HepG2 (cell line): ENCODE measurements around the gene TSC22D4. TPM values are rescaled to one million over a fixed set of nuclear protein-coding genes. Genes with fewer than 3 reads are reported as not detected.

Experiments used
- DPF2 ChIP-seq: sonication (generic); formaldehyde crosslinking; IDR thresholded peaks from 2 replicates; pipeline ENCODE4 v1.4.0; 2020; ENCODE audit warnings: mild to moderate bottlenecking, low read depth, missing genetic modification reagents, borderline replicate concordance
- EZH2 ChIP-seq: conservative IDR thresholded peaks from 2 replicates; pipeline ENCODE4 v1.6.1; 2012; ENCODE audit warnings: mild to moderate bottlenecking, low read depth, low read length, moderate library complexity
- FOXA1 ChIP-seq, 2 experiments: fragments of 450-650 bp in 1 of 2; sonication (generic) in 1 of 2; formaldehyde crosslinking in 1 of 2; IDR thresholded peaks; 2 replicates each; pipeline versions ENCODE4 v1.4.0 to v1.6.1; 2016 to 2020; ENCODE audit warnings: missing genetic modification reagents in 1 of 2
- JUND ChIP-seq: sonication (generic); formaldehyde crosslinking; IDR thresholded peaks from 2 replicates; pipeline ENCODE4 v1.8.0; 2022; ENCODE audit warnings: mild to moderate bottlenecking, missing genetic modification reagents
- MTF1 ChIP-seq: sonication (generic); formaldehyde crosslinking; IDR thresholded peaks from 2 replicates; pipeline ENCODE4 v1.5.0; 2020; ENCODE audit warnings: missing genetic modification reagents
- MXI1 ChIP-seq: IDR thresholded peaks from 3 replicates; pipeline ENCODE4 v1.6.1; 2012; ENCODE audit warnings: low read depth, low read length, inconsistent platforms, borderline replicate concordance
- RARG ChIP-seq: sonication (generic); formaldehyde crosslinking; IDR thresholded peaks from 2 replicates; pipeline ENCODE4 v1.4.0; 2020; ENCODE audit warnings: low read depth, mild to moderate bottlenecking, missing genetic modification reagents
- RFX1 ChIP-seq: fragments of 450-650 bp; IDR thresholded peaks from 2 replicates; pipeline ENCODE4 v1.6.1; 2017
- SP140L ChIP-seq: sonication (generic); formaldehyde crosslinking; IDR thresholded peaks from 2 replicates; pipeline ENCODE4 v1.4.0; 2020; ENCODE audit warnings: missing genetic modification reagents, borderline replicate concordance
- SYNCRIP ChIP-seq: fragments of 200-400 bp; formaldehyde crosslinking; IDR thresholded peaks from 2 replicates; pipeline ENCODE4 v1.6.1; 2018; ENCODE audit warnings: mild to moderate bottlenecking, low read depth, low read length; ENCODE audit not compliant: insufficient read depth
- U2AF2 ChIP-seq: fragments of 200-400 bp; formaldehyde crosslinking; IDR thresholded peaks from 2 replicates; pipeline ENCODE4 v1.6.1; 2017; ENCODE audit warnings: low read depth, mild to moderate bottlenecking, low read length
- ZKSCAN1 ChIP-seq: fragments of 150-350 bp; IDR thresholded peaks from 2 replicates; pipeline ENCODE4 v1.6.1; 2014; ENCODE audit warnings: low read length
- ZNF24 ChIP-seq: fragments of 450-650 bp; IDR thresholded peaks from 2 replicates; pipeline ENCODE4 v1.6.1; 2017; ENCODE audit warnings: antibody characterized with exemption, mild to moderate bottlenecking
- ZNF3 ChIP-seq: IDR thresholded peaks from 2 replicates; pipeline ENCODE4 v1.7.0; 2017; ENCODE audit warnings: inconsistent platforms
- ZNF512B ChIP-seq: sonication (generic); formaldehyde crosslinking; IDR thresholded peaks from 2 replicates; pipeline ENCODE4 v1.5.1; 2020; ENCODE audit warnings: missing genetic modification reagents, mild to moderate bottlenecking, borderline replicate concordance
- ZNF550 ChIP-seq: sonication (generic); formaldehyde crosslinking; IDR thresholded peaks from 2 replicates; pipeline ENCODE4 v1.4.0; 2020; ENCODE audit warnings: mild to moderate bottlenecking, missing genetic modification reagents, borderline replicate concordance
- ZNF577 ChIP-seq: sonication (generic); formaldehyde crosslinking; IDR thresholded peaks from 2 replicates; pipeline ENCODE4 v1.4.0; 2020; ENCODE audit warnings: mild to moderate bottlenecking, low read depth, missing genetic modification reagents, borderline replicate concordance
- ZNF891 ChIP-seq: sonication (generic); formaldehyde crosslinking; IDR thresholded peaks from 2 replicates; pipeline ENCODE4 v1.5.0; 2020; ENCODE audit warnings: mild to moderate bottlenecking, missing genetic modification reagents
- polyA plus RNA-seq, 8 experiments: library from polyadenylated mRNA; depleted of rRNA in 3 of 8; stranded (reverse) in 7 of 8; unstranded in 1 of 8; fragments of >200 nt; fragmentation: Illumina TruSeq in 4 of 8; extraction: Trizol in 4 of 8; gene quantifications; 2 replicates each; pipeline versions ENCODE4 v1.2.1 to v1.2.3, GENCODE V29; 2011 to 2016; ENCODE audit warnings: low read depth in 4 of 8, missing spikeins in 1 of 8, mixed read lengths in 1 of 8; ENCODE audit not compliant: insufficient read depth in 1 of 8
- total RNA-seq, 5 experiments: library from RNA; depleted of rRNA; stranded (reverse); fragments of >200 nt; fragmentation: Illumina TruSeq; extraction: Trizol; gene quantifications; 2 replicates each; pipeline ENCODE4 v1.2.3, GENCODE V29; 2016; ENCODE audit warnings: low read depth in 1 of 5
- TF ChIP-seq, protein P1 (sequence below): sonication (generic); formaldehyde crosslinking; conservative IDR thresholded peaks from 2 replicates; pipeline ENCODE4 v1.4.0; 2020; ENCODE audit warnings: missing genetic modification reagents
- TF ChIP-seq, protein P2 (sequence below): sonication (generic); formaldehyde crosslinking; IDR thresholded peaks from 2 replicates; pipeline ENCODE4 v1.4.0; 2020; ENCODE audit warnings: mild to moderate bottlenecking, missing genetic modification reagents
- TF ChIP-seq, protein P3 (sequence below): sonication (generic); formaldehyde crosslinking; IDR thresholded peaks from 2 replicates; pipeline ENCODE4 v1.4.0; 2020; ENCODE audit warnings: missing genetic modification reagents, borderline replicate concordance

Gene TSC22D4
- total and polyA plus RNA-seq, 2 of the 13 experiments (the other 11 are each of a cell fraction or from before 2014, with no cell fraction given) = 7.7 to 8.7 TPM

DNA sequence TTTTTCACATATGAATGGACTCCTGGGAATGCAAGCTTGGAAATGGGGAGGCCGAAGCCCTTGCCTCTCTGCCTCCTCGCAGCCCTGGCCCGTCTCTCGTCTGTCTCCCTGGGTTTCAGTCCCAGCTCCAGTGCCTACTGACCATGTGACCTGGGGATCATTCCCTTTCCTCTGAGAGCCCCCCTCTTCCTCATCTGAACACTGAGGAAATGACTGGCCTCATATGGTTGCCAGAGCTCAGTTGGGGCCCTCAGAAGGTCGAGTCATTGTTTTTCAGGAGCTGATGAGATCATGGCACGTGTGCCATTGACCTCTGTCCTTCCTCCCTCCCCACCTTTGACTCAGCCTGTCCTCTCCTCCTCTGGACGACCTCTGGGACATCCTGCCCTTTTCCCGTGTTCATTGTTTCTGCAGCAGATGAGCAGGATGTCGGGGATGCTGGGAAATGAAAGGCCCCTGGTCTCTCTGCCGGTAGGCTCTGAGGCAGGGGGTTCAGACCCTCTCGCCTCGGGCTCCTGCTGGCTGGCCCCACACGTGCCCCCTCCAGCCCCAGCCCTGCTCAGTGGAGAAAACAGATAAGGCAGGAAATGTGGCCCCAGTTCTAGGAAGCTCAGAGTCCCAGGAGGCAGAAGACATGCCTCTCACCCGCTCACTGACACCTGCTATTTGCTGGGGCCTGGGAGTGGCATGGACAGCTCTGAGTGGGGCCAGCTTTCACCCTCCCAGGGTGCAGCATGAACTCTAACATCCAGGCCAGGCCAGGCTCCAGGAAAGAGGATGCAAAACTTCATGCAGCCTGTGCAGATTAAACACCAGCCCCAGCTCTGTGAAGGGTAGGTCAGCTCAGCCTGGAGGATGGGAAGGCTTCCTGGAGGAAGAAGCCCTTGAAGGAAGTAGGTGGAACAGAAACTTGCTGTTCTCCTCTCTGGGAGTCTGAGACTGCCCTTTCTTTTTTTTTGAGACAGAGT lies 34.4 kb downstream of the TSC22D4 start (continued):
- TF ChIP-seq, protein P1, sequence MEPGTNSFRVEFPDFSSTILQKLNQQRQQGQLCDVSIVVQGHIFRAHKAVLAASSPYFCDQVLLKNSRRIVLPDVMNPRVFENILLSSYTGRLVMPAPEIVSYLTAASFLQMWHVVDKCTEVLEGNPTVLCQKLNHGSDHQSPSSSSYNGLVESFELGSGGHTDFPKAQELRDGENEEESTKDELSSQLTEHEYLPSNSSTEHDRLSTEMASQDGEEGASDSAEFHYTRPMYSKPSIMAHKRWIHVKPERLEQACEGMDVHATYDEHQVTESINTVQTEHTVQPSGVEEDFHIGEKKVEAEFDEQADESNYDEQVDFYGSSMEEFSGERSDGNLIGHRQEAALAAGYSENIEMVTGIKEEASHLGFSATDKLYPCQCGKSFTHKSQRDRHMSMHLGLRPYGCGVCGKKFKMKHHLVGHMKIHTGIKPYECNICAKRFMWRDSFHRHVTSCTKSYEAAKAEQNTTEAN (CRISPR knock-in tag) = peak; percentile 10; the same call in 1 of the 2 replicates
- TF ChIP-seq EZH2 (no peak), RARG (no peak), ZNF550 (CRISPR knock-in tag) (no peak), ZNF577 (no peak), U2AF2 (0 out of 2 replicates have a peak, but pooled peaks have one; percentile 46), ZNF3 (CRISPR knock-in tag) (no peak), ZNF891 (CRISPR knock-in tag) (no peak), SYNCRIP (no peak), DPF2 (CRISPR knock-in tag) (peak; percentile 77; the same call in 1 of the 2 replicates), MTF1 (CRISPR knock-in tag) (no peak), ZKSCAN1 (no peak), ZNF512B (CRISPR knock-in tag) (no peak), ZNF24 (no peak), FOXA1 (IDR thresholded peaks at IDR 0.05) (no peak), FOXA1 (CRISPR knock-in tag; IDR thresholded peaks at IDR 0.05) (peak; percentile 49), MXI1 (peak; percentile 27; the same call in 1 of the 3 replicates), RFX1 (no peak), JUND (CRISPR knock-in tag) (peak; percentile 97), SP140L (CRISPR knock-in tag) (no peak)
- TF ChIP-seq, protein P2, sequence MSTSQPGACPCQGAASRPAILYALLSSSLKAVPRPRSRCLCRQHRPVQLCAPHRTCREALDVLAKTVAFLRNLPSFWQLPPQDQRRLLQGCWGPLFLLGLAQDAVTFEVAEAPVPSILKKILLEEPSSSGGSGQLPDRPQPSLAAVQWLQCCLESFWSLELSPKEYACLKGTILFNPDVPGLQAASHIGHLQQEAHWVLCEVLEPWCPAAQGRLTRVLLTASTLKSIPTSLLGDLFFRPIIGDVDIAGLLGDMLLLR (CRISPR knock-in tag) = 0 out of 2 replicates have a peak, but pooled peaks have one; percentile 11
- TF ChIP-seq, protein P3, sequence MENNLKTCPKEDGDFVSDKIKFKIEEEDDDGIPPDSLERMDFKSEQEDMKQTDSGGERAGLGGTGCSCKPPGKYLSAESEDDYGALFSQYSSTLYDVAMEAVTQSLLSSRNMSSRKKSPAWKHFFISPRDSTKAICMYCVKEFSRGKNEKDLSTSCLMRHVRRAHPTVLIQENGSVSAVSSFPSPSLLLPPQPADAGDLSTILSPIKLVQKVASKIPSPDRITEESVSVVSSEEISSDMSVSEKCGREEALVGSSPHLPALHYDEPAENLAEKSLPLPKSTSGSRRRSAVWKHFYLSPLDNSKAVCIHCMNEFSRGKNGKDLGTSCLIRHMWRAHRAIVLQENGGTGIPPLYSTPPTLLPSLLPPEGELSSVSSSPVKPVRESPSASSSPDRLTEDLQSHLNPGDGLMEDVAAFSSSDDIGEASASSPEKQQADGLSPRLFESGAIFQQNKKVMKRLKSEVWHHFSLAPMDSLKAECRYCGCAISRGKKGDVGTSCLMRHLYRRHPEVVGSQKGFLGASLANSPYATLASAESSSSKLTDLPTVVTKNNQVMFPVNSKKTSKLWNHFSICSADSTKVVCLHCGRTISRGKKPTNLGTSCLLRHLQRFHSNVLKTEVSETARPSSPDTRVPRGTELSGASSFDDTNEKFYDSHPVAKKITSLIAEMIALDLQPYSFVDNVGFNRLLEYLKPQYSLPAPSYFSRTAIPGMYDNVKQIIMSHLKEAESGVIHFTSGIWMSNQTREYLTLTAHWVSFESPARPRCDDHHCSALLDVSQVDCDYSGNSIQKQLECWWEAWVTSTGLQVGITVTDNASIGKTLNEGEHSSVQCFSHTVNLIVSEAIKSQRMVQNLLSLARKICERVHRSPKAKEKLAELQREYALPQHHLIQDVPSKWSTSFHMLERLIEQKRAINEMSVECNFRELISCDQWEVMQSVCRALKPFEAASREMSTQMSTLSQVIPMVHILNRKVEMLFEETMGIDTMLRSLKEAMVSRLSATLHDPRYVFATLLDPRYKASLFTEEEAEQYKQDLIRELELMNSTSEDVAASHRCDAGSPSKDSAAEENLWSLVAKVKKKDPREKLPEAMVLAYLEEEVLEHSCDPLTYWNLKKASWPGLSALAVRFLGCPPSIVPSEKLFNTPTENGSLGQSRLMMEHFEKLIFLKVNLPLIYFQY (CRISPR knock-in tag) = no peak
